Hair follicle dermal papilla cell (primary cell): ENCODE measurements around the gene MRPS18B. TPM values are rescaled to one million over a fixed set of nuclear protein-coding genes. Genes with fewer than 3 reads are reported as not detected.

ENCODE experiments used
- small RNA-seq: library from RNA; depleted of rRNA; stranded (forward); fragments of <200 nt; gene quantifications from one replicate; pipeline ENCODE3, GENCODE V24; 2012
- total RNA-seq: library from RNA; depleted of rRNA; stranded (reverse); fragments of >200 nt; gene quantifications from 2 replicates; pipeline ENCODE4 v1.2.3, GENCODE V29; 2012

Gene MRPS18B
- total RNA-seq = 70.2 and 80.8 TPM in 2 replicates

GRCh38 chr6:30617565-30618269 is at the start of gene MRPS18B:
TSS of gene MRPS18B (plus strand) at chr6:30617840. CDS start at chr6:30617866, 26 bp downstream.

GRCh38 chr6:30571075-30571761 is 46.4 kb upstream of the MRPS18B start, which contains the start of gene ABCF1:
TSS of gene ABCF1 (plus strand) at chr6:30571442. CDS start at chr6:30571488, 46 bp downstream.

GRCh38 chr6:30616811-30617564 is 652 bp upstream of the MRPS18B start, which contains the start of gene PPP1R10:
TSS of gene PPP1R10 (minus strand) at chr6:30617243. CDS start at chr6:30609944, 7,299 bp downstream.

GRCh38 chr6:30626484-30627366 is 9.1 kb downstream of the MRPS18B start, which contains the start of gene ATAT1:
TSS of gene ATAT1 (plus strand) at chr6:30626874.

GRCh38 chr6:30646450-30647241 is 29.0 kb downstream of the MRPS18B start, which contains the start of gene C6orf136:
TSS of gene C6orf136 (plus strand) at chr6:30647133. CDS start at chr6:30647232, 99 bp downstream.

GRCh38 chr6:30672445-30673253 is 55.0 kb downstream of the MRPS18B start, which contains the start of gene DHX16:
TSS of gene DHX16 (minus strand) at chr6:30673006. CDS start at chr6:30672841, 165 bp downstream.

Small RNAs within 50 kb of the gene (small RNA-seq; reads per million reads assigned to genes)
- gene MIR877 = not detected

Other genes starting within 250 kb of the MRPS18B start
- gene HLA-E, start 128.3 kb upstream of the MRPS18B start, total RNA-seq = 272 and 292 TPM in 2 replicates
- gene GNL1, start 61.4 kb upstream of the MRPS18B start, total RNA-seq = 48.4 and 59.3 TPM in 2 replicates
- gene PRR3, start 60.5 kb upstream of the MRPS18B start, total RNA-seq = 7.2 and 8.8 TPM in 2 replicates
- 42.2 and 46.0 TPM in 2 replicates for gene ABCF1, start 46.4 kb upstream of the MRPS18B start, total RNA-seq
- 26.8 and 34.5 TPM in 2 replicates for gene PPP1R10, start 597 bp upstream of the MRPS18B start, total RNA-seq
- 3.2 and 5.1 TPM in 2 replicates for gene ATAT1, start 9.0 kb downstream of the MRPS18B start, total RNA-seq
- 3.3 and 4.2 TPM in 2 replicates for gene C6orf136, start 29.3 kb downstream of the MRPS18B start, total RNA-seq
- 26.4 and 29.7 TPM in 2 replicates for gene DHX16, start 55.2 kb downstream of the MRPS18B start, total RNA-seq
- gene PPP1R18, start 68.8 kb downstream of the MRPS18B start, total RNA-seq = 95.6 and 113 TPM in 2 replicates
- gene NRM, start 73.1 kb downstream of the MRPS18B start, total RNA-seq = 2.9 and 5.1 TPM in 2 replicates
- 6.5 and 8.5 TPM in 2 replicates for gene MDC1, start 99.4 kb downstream of the MRPS18B start, total RNA-seq
- gene TUBB, start 102.5 kb downstream of the MRPS18B start, total RNA-seq = 662 and 771 TPM in 2 replicates
- 125 and 132 TPM in 2 replicates for gene FLOT1, start 124.8 kb downstream of the MRPS18B start, total RNA-seq
- gene IER3, start 126.7 kb downstream of the MRPS18B start, total RNA-seq = 50.6 and 67.5 TPM in 2 replicates